GM19324 (cell line): ENCODE data around the gene SIRT1.
"Not testable (repeated sequence)": the region's sequence is repeated elsewhere in the genome, so short reads cannot be mapped to it uniquely, and the experiment has no call there.

Experiments used
- ATAC-seq: cut with Tn5 transposase; IDR thresholded peaks from one replicate; pipeline ENCODE4 v1.9.1; 2021; ENCODE audit warnings: mild to moderate bottlenecking, moderate library complexity; ENCODE audit not compliant: unreplicated experiment, low FRiP score

The SIRT1 gene

GRCh38 chr10:67884313-67884841, at the start of gene SIRT1:
Gene SIRT1, plus strand, starts transcription at chr10:67884656. Its CDS starts 66 bp downstream, at chr10:67884722.
- ATAC-seq: peak; percentile 90

GRCh38 chr10:67835541-67836394, 48.7 kb upstream of the SIRT1 start:
- ATAC-seq: not testable (repeated sequence)

- no peak for ATAC-seq
Observed at GRCh38 chr10:67836488-67836887, 48.0 kb upstream of the SIRT1 start.

- no peak for ATAC-seq
Observed at GRCh38 chr10:67836972-67837371, 47.5 kb upstream of the SIRT1 start.

- no peak for ATAC-seq
Observed at GRCh38 chr10:67837541-67838314, 46.7 kb upstream of the SIRT1 start, which contains the start of gene DNAJC12. Gene DNAJC12, minus strand, starts transcription at chr10:67838188. Its CDS starts 177 bp downstream, at chr10:67838011.

- not testable (repeated sequence) for ATAC-seq
Observed at GRCh38 chr10:67839511-67839910, 44.9 kb upstream of the SIRT1 start.

- ATAC-seq: no peak
Observed at GRCh38 chr10:67839951-67840350, 44.5 kb upstream of the SIRT1 start.

- no peak for ATAC-seq
Observed at GRCh38 chr10:67841737-67842136, 42.7 kb upstream of the SIRT1 start.

- no peak for ATAC-seq
Observed at GRCh38 chr10:67843284-67843683, 41.2 kb upstream of the SIRT1 start.

GRCh38 chr10:67849331-67850011, 35.0 kb upstream of the SIRT1 start:
- peak; percentile 95 for ATAC-seq

GRCh38 chr10:67851186-67851585, 33.3 kb upstream of the SIRT1 start:
- no peak for ATAC-seq

- ATAC-seq: no peak
Observed at GRCh38 chr10:67852761-67853160, 31.7 kb upstream of the SIRT1 start.

GRCh38 chr10:67853512-67853911, 30.9 kb upstream of the SIRT1 start:
- no peak for ATAC-seq

- ATAC-seq: no peak
Observed at GRCh38 chr10:67858971-67859370, 25.5 kb upstream of the SIRT1 start.

- no peak for ATAC-seq
Observed at GRCh38 chr10:67861750-67862432, 22.6 kb upstream of the SIRT1 start.

- no peak for ATAC-seq
Observed at GRCh38 chr10:67863094-67863493, 21.4 kb upstream of the SIRT1 start.

GRCh38 chr10:67864607-67865371, 19.7 kb upstream of the SIRT1 start:
- ATAC-seq: no peak

- ATAC-seq: no peak
Observed at GRCh38 chr10:67868132-67868531, 16.3 kb upstream of the SIRT1 start.

GRCh38 chr10:67869996-67870395, 14.5 kb upstream of the SIRT1 start:
- no peak for ATAC-seq
